Neural progenitor cell (in vitro differentiated cells): ENCODE data around the gene TMEM53. TPM values are rescaled to one million over a fixed set of nuclear protein-coding genes. Genes with fewer than 3 reads are reported as not detected.
"Not testable (repeated sequence)": the region's sequence is repeated elsewhere in the genome, so short reads cannot be mapped to it uniquely, and the experiment has no call there.

Experiments used
- DNase-seq: peaks from one replicate; pipeline ENCODE4 v3.0.0-alpha.2; 2016; ENCODE audit warnings: low spot score
- H2AFZ ChIP-seq: fragments of 200-600 bp; sonication (generic); replicated peaks from 2 replicates; pipeline ENCODE4 v1.6.1; 2016; ENCODE audit warnings: antibody characterized with exemption
- H3F3A ChIP-seq: fragments of 200-600 bp; sonication (generic); 2 replicates; pipeline ENCODE4 v1.6.1; 2016; ENCODE audit warnings: antibody characterized with exemption, low read depth
- H3K27ac ChIP-seq: fragments of 200-600 bp; sonication (generic); 2 replicates; pipeline ENCODE4 v1.5.1; 2016; ENCODE audit warnings: mild to moderate bottlenecking
- H3K27me3 ChIP-seq: fragments of 200-600 bp; sonication (generic); 2 replicates; pipeline ENCODE4 v1.6.1; 2016; ENCODE audit warnings: mild to moderate bottlenecking, moderate library complexity
- H3K36me3 ChIP-seq: fragments of 200-600 bp; sonication (generic); 2 replicates; pipeline ENCODE4 v1.5.1; 2016
- H3K4me1 ChIP-seq: fragments of 200-600 bp; sonication (generic); 2 replicates; pipeline ENCODE4 v1.6.1; 2016; ENCODE audit warnings: mixed run types
- H3K4me2 ChIP-seq: fragments of 200-600 bp; sonication (generic); 2 replicates; pipeline ENCODE4 v1.6.1; 2016
- H3K4me3 ChIP-seq: fragments of 200-600 bp; sonication (generic); 2 replicates; pipeline ENCODE4 v1.5.1; 2016
- H3K79me2 ChIP-seq: fragments of 200-600 bp; sonication (generic); 2 replicates; pipeline ENCODE4 v1.6.1; 2016; ENCODE audit warnings: low read depth
- H3K9ac ChIP-seq: fragments of 200-600 bp; sonication (generic); 2 replicates; pipeline ENCODE4 v1.6.1; 2016
- H3K9me3 ChIP-seq: fragments of 200-600 bp; sonication (generic); 2 replicates; pipeline ENCODE4 v1.5.1; 2016; ENCODE audit warnings: low read depth
- H4K20me1 ChIP-seq: fragments of 200-600 bp; sonication (generic); 2 replicates; pipeline ENCODE4 v1.6.1; 2016; ENCODE audit warnings: low read depth
- H3K27ac Mint-ChIP-seq: 3 replicates; pipeline ENCODE4 v1.8.0; 2021; ENCODE audit warnings: mixed read lengths
- H3K27me3 Mint-ChIP-seq: 2 replicates; pipeline ENCODE4 v1.8.0; 2022; ENCODE audit warnings: low read depth, mild to moderate bottlenecking, inconsistent platforms, moderate library complexity, mixed read lengths; ENCODE audit not compliant: insufficient read depth
- H3K36me3 Mint-ChIP-seq: 3 replicates; pipeline ENCODE4 v1.8.0; 2021; ENCODE audit warnings: mixed read lengths
- H3K4me1 Mint-ChIP-seq: 3 replicates; pipeline ENCODE4 v1.8.0; 2021; ENCODE audit warnings: mixed read lengths
- H3K4me3 Mint-ChIP-seq: 3 replicates; pipeline ENCODE4 v1.8.0; 2021; ENCODE audit warnings: mild to moderate bottlenecking, moderate library complexity, mixed read lengths
- H3K9me3 Mint-ChIP-seq: 3 replicates; pipeline ENCODE4 v1.8.0; 2020; ENCODE audit warnings: mixed read lengths
- EZH2 ChIP-seq: fragments of 200-600 bp; sonication (generic); IDR thresholded peaks from 2 replicates; pipeline ENCODE4 v1.6.1; 2017; ENCODE audit warnings: antibody characterized with exemption, mild to moderate bottlenecking, moderate library complexity
- EZH2phosphoT487 ChIP-seq: fragments of 200-600 bp; sonication (generic); IDR thresholded peaks from 2 replicates; pipeline ENCODE4 v1.6.1; 2017; ENCODE audit warnings: antibody characterized with exemption
- total RNA-seq: library from RNA; depleted of rRNA; stranded (reverse); fragments of >200 nt; gene quantifications from 2 replicates; pipeline ENCODE4 v1.2.3, GENCODE V29; 2015; ENCODE audit warnings: low replicate concordance
- TF ChIP-seq, protein P1 (sequence below): fragments of 200-600 bp; sonication (generic); IDR thresholded peaks from 2 replicates; pipeline ENCODE4 v1.5.1; 2017; ENCODE audit warnings: antibody characterized with exemption, mild to moderate bottlenecking

TMEM53 gene
- total RNA-seq, 1 donor from 2014 or later, result 5.0 TPM

DNA sequence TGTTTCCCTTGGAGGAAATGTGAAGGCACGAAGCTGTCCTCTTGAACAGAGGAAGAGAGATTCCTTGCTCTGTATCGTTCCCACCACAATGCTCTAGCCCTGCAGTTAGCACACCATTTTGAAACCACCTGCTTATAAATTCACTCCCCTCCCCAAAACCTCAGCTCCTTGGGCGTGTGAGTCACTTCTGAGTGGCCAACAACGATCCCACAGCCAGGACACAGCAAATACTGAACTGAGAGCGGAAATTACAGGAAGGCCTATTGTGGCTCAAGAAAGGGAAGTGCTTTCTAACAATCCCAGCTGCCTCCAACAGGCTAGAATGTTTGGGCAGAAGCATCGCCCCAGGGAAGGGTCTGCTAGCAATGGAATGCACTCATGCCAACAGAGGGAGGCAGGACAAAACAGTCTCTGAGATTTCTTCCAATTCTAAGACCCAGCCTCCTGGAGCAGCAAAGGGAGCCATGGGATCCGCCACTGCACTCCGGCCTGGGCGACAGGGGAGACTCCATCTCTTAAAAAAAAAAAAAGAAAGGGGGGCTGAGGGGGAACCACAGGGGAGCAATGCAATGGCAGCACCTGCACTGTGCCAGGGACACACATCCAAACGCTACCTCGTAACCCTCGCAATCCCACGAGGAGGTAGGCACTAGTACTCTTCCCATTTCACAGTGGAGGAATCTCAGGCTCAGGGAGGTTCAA lies 1.9 kb downstream of the TMEM53 start:
- DNase-seq, result peak; percentile 49
- H3K4me3 Mint-ChIP-seq, result peak overlapping the region; percentile 69
- no peaks in the 10 kb centered on the region for H3K9me3 Mint-ChIP-seq
- Histone ChIP-seq H3K36me3 (no peaks in the 10 kb centered on the region), H3K27ac (no peak overlapping the region), H3K4me1 (peaks cover 24% of the 10 kb centered on the region), H3K4me3 (no peak overlapping the region), H3K4me2 (peak overlapping the region; percentile 86), H3K9me3 (no peaks in the 10 kb centered on the region), H2AFZ (no peak overlapping the region), H3F3A (peaks cover 12% of the 10 kb centered on the region), H4K20me1 (no peaks in the 10 kb centered on the region), H3K79me2 (no peaks in the 10 kb centered on the region), H3K27me3 (no peaks in the 10 kb centered on the region), H3K9ac (no peak overlapping the region)
- TF ChIP-seq, protein P1, sequence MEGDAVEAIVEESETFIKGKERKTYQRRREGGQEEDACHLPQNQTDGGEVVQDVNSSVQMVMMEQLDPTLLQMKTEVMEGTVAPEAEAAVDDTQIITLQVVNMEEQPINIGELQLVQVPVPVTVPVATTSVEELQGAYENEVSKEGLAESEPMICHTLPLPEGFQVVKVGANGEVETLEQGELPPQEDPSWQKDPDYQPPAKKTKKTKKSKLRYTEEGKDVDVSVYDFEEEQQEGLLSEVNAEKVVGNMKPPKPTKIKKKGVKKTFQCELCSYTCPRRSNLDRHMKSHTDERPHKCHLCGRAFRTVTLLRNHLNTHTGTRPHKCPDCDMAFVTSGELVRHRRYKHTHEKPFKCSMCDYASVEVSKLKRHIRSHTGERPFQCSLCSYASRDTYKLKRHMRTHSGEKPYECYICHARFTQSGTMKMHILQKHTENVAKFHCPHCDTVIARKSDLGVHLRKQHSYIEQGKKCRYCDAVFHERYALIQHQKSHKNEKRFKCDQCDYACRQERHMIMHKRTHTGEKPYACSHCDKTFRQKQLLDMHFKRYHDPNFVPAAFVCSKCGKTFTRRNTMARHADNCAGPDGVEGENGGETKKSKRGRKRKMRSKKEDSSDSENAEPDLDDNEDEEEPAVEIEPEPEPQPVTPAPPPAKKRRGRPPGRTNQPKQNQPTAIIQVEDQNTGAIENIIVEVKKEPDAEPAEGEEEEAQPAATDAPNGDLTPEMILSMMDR, result no peak
- TF ChIP-seq EZH2 (no peak), EZH2phosphoT487 (no peak)
- H3K36me3 Mint-ChIP-seq, result no peaks in the 10 kb centered on the region
- peaks cover 40% of the 10 kb centered on the region for H3K4me1 Mint-ChIP-seq
- H3K27ac Mint-ChIP-seq, result peak overlapping the region; percentile 24
- H3K27me3 Mint-ChIP-seq, result peaks cover 8% of the 10 kb centered on the region

DNA sequence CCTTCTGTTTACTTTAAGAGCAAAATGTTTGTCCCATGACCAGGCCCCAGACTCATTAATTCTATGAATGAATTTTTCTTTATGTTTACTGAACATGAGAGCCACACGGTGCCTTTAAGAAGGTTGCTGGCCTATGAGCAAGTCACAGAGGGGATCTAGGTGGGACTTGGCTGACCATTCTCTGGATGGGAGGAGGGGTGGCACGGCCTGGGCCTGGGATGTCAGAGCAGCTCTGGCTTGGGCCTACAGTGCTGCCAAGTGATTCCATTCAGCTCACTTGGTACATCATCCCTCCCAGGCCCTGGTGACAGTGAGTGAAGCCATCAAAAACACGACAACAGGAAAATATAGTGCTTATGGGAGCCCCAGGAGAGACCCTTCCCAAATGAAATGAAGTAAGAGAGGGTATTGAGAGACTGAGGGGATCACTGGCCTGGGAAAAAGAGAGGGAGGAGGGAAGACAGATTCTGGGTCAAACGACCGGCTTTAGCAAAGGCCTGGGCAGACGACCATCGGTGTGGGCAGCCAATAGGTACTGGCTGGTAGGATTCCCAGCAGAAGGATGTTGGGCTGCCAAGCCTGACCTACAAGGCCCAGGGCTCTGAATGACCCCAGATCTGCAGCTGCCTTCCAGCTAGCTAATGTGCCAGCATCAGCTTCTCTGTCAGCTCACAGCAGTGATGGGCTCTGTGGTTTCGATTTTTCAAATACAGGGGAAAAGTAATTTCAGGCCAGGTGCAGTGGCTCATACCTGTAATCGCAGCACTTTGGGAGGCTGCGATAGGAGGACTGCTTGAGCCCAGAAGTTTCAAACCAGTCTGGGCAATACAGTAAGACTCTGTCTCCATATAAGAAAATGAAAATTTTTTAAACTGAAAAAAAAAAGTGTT lies 3.3 kb downstream of the TMEM53 start:
- H3K4me1 ChIP-seq, result peaks cover 17% of the 10 kb centered on the region
- no peaks in the 10 kb centered on the region for H3K9me3 Mint-ChIP-seq
- no peaks in the 10 kb centered on the region for H3K36me3 Mint-ChIP-seq
- peaks cover 40% of the 10 kb centered on the region for H3K4me1 Mint-ChIP-seq
- H3K27ac Mint-ChIP-seq, result no peak overlapping the region
- H3K9me3 ChIP-seq, result no peaks in the 10 kb centered on the region
- H3K79me2 ChIP-seq, result no peaks in the 10 kb centered on the region
- H3K4me2 ChIP-seq, result no peak overlapping the region
- peak overlapping the region; percentile 28 for H3K4me3 Mint-ChIP-seq
- no peaks in the 10 kb centered on the region for H4K20me1 ChIP-seq
- TF ChIP-seq, protein P1, result no peak
- H3K27me3 Mint-ChIP-seq, result peaks cover 8% of the 10 kb centered on the region
- no peak for DNase-seq
- no peak overlapping the region for H3K27ac ChIP-seq
- no peaks in the 10 kb centered on the region for H3K36me3 ChIP-seq
- H3F3A ChIP-seq, result peaks cover 12% of the 10 kb centered on the region
- no peak overlapping the region for H3K4me3 ChIP-seq
- H2AFZ ChIP-seq, result no peak overlapping the region
- H3K27me3 ChIP-seq, result no peaks in the 10 kb centered on the region
- H3K9ac ChIP-seq, result no peak overlapping the region

DNA sequence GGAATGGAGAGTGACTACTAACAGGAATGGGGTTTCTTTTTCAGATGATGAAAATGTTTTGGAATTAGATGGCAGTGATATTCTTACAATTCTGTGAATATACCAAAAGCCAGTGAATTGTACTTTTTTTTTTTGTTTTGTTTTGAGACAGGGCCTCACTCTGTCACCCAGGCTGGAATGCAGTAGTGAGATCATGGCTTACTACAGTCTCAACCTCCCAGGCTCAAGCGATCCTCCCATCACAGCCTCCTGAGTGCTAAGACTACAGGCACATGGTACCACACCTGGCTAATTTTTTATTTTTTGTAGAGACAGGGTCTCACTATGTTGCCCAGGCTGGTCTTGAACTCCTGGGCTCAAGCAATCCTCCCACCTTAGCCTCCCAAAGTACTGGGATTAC lies 7.6 kb downstream of the TMEM53 start:
- not testable (repeated sequence) for H3K4me2 ChIP-seq, H3K79me2 ChIP-seq, H3K36me3 ChIP-seq, H3K9ac ChIP-seq, DNase-seq, H3K27me3 ChIP-seq, H3K9me3 Mint-ChIP-seq, H3K4me3 Mint-ChIP-seq, H3K9me3 ChIP-seq, H3K27ac ChIP-seq, H3K4me3 ChIP-seq, H2AFZ ChIP-seq, H3K36me3 Mint-ChIP-seq, H3K27ac Mint-ChIP-seq, H3K4me1 ChIP-seq, H3F3A ChIP-seq, H4K20me1 ChIP-seq, H3K27me3 Mint-ChIP-seq
- peaks cover 32% of the 10 kb centered on the region for H3K4me1 Mint-ChIP-seq
